ENCODE results near the gene TAS1R2.
"Not testable (repeated sequence)": the region's sequence is repeated elsewhere in the genome, so short reads cannot be mapped to it uniquely, and the experiment has no call there.

The TAS1R2 gene

DNA sequence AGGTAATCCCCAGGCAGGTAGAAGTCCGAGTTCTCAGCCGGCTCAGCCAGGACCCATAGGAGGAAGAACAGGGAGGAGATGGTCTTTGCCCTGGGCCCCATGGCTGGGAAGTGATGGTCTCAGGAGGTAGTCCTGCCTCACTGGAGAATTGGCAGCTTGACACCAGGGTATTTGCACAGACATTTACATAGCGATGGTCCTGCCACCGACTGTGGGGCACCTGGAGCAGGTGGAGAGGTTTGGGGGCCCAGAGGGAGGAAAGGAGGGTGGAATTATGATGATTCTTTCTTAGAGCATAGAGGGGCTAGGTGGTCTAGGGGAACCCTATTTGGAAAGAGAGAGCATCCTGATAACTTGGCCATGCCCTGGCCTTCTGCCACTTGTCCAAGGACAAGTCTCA is at the start of gene TAS1R2:
TAS1R2 (minus strand) TSS at position 101 of the 400 bp plus-strand sequence; CDS start at position 101, 0 bp downstream.
- DNase-seq (ENCODE audit: low spot score), result no peak

DNA sequence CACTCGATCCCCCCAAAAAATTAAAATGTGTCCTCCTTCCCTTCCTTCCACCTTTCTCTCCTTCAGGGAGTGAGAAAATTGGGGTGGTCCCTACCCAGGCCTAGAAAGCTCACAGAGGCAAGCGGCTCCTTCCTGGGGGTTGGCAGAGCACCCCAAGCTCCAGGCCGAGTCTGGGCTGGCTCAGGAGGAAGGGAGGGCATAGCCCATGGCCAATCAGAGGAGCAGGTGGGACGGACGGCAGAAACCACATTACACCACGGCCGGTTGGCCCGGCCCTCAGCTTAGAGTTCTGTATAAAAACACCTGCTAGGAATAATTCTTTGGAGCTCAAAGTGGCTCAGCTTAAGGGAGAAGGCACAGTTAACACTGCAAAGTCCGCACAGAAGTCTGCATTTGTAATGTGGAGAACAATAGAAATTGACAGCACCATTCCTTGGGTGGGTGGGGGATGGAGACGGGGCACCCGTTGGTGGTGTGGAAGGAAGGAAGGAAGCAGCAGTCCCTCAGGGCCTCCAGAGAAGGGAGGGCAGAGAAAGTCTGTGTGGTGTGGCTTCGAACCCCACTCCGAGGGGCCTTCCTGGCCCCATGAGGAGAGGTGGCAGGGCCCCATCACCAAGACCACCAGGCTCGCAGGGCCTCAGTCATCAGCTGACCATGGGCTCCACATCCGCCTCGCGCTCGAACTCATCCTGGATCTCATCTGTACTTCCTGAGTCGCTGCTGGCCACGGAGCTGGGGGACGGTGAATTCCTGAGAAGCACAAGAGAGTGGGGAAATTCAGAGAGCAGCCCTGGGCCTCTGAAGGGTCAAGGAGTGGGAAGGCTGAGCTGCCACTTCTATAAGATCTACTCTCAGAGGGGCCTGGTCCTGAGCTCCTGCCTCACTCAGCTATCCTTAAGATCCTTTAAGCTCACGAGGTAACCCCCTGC is 48.7 kb upstream of the TAS1R2 start:
- DNase-seq (ENCODE audit: low spot score), result no peak

DNA sequence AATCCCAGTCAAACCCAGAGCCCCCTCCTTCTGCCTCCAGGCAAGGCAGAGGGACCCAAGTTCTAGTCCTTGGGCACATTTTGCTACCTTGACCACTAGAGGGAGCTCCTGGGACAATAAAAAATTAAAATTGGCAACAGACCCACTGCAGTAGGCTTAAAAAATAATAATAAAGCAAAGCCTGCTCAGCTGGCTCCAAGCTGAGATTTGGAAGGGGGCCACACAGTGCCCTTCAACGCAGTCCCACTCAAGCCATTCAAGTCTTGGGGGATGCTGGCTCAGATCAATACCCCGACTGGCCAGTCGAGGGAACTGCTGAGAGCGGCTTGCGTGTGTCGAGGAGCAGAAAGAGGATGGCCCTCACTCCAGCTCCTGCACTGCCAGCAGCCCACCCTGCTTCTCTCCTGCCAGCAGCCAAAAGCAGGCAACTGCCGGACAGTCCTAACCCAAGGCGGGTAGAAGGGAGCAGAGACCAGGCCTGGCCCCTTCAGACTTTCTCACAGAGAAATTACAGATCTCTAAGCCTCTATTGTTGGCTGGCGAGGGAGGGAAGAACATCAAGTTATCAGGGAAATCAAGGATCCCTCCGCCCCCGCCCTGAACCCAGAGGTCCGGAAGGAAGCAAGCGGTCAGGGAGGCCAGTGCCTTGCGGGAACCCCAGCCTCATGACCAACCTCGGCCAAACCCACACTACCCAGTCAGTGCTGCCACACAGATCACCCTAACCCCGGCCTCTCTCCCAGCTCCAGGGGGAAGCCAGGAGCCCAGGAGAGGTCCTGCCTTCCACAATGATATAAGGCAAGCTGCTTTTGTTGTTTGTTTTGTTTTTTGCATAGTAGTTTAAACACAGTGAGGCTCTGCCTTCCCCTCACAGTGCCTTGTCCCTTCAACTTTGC is 47.8 kb upstream of the TAS1R2 start:
- DNase-seq (ENCODE audit: low spot score), result peak; percentile 62

DNA sequence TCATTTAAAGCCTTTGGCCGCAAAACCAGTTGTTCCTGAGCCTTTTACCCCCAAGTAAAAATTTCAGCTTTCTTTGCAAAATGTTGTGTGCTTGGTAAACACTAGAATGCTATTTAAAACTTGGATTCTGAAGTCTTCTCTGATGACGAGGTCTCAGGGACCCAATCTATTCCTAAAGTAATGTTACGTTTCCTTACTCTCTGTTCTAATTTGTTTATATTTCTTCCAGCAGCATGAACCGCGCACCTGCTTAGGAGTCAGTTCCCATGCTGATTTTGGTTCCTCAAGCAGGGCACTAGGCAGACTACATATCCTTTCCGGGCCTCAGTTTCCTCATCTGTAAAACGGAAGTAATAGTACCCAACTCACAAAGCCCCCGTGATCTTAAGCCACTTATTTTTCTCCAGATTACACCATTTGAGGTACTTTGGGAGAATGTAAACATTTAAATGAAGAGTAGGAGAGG is 43.9 kb upstream of the TAS1R2 start:
- DNase-seq (ENCODE audit: low spot score), result no peak

DNA sequence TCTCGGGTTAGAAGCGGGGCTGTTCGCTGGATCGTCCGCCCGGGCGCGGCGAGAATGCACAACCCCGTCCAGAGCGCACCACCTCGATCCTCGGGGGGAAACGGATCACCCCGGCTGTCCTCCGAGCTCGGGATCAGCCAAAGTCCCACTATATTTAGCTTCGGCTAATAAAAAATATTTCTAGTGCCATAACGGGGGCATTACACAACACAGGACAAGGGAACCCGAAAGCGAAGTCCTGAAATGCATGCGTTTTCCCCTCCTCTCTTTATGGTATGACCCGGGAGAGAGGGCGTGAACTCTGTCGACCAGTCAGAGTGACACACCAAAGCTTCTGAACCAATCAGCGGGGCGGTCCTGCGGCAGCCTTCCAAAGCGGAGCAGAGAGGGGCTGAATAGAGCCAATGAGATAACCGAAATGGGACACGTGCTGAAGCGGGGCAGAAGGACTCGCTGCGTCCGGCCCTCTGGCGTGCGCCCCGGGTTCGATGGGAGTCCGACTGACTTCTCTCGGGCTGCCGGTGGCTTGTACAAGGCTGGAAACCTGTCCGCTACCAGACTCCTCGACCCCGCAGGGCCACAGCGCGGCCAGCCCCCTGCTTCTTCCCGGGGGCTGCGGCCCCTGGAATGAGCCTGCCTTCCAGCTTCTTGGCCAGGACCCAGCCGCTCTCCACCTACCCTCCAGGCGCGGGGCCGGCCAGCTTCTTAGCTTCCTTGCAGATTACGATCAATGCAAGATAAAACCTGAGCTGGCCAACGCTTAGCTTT is 43.2 kb upstream of the TAS1R2 start, which contains the start of gene ALDH4A1:
ALDH4A1 (minus strand) TSS at position 33 of the 768 bp plus-strand sequence; CDS start at position 1, 32 bp downstream.
- peak; percentile 100 for DNase-seq (ENCODE audit: low spot score)

DNA sequence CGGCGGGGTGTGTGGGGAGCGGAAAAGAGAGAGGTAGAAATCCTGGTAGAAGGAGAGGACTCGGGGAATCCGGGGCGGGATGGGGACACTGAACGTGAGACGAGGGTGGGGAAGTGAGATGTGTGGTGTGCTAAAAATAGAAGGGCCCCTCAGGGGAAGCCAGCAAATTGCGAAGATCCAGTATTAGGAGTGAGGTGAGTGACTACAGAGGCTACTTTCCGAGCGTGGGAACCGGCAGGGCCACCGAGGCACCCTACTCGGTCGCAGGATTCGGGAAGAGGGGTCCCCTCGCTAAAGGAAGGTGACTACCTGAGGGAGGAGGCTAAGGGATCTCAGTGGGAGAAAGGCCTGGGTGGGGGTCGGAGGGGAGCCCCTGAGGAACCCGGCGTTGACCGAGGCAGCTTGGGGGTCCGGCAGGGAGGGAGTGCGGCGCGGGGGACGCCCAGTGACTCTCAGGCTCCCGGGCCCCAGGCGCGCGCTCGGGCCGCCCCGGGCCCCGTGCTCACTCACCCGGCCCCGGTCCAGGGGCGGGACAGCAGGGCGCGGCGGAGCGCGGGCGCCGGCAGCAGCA is 42.6 kb upstream of the TAS1R2 start:
- peak; percentile 41 for DNase-seq (ENCODE audit: low spot score)

DNA sequence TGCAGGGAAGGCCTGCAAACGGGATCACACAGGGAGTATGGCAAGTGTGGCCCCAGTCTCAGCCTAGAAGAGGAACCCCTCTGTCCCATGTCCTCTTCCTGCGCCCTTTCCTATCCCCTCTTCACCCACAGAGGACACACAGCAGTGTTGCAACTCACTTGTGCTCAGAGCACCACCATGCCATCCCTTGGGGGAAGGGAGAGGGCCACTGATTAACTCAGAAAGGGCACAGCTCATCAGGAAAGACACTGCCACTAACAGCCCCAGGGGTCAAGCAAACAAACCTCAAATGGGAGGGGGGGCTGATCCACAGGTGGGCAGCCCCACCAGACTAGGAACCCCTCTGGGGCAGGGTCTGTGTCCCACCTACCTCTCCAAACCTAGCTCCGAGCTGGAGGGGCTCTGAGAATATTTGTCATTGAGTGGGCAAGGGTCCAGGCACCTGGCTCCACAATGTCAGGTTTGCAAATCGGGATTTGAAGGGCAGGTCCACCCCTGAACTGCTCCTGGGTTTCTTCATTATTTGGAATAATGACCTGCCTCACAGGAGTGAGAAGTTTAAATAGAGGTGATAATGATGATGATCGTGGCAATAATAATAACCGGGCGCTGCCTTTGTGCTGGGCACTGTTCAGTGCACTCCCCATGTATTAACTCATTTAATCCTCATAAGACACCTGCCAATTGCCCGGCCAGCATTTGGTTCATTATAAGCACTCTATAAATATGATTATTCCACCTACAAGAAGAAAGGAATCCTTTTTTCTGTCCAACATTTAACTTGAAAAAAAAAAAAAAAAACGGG is 41.9 kb upstream of the TAS1R2 start:
- DNase-seq (ENCODE audit: low spot score), result no peak

DNA sequence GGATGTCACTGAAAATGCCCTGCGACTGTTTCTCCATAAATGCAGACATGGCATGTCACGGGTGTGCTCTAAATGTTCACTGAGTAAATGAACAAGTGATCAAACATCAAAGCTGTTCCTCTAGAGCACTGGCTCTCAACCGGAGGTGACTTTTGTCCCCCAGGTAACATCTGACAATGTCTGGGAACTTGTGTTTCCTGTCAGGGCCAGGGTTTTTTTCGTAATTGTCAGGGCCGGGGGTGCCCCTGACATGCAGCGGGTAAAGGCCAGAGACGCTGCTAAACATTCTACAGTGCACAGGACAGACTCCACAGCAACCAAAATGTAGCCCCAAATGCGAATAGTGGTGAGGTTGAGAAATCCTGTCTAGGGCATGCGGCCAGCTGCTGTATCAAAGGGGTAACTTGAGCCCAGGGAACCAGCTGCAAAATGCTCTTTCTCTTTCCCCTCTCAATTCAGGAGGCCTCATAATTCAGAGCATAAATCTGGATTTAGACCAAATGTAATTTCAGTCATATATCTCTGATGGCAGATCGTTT is 40.9 kb upstream of the TAS1R2 start:
- DNase-seq (ENCODE audit: low spot score), result no peak

DNA sequence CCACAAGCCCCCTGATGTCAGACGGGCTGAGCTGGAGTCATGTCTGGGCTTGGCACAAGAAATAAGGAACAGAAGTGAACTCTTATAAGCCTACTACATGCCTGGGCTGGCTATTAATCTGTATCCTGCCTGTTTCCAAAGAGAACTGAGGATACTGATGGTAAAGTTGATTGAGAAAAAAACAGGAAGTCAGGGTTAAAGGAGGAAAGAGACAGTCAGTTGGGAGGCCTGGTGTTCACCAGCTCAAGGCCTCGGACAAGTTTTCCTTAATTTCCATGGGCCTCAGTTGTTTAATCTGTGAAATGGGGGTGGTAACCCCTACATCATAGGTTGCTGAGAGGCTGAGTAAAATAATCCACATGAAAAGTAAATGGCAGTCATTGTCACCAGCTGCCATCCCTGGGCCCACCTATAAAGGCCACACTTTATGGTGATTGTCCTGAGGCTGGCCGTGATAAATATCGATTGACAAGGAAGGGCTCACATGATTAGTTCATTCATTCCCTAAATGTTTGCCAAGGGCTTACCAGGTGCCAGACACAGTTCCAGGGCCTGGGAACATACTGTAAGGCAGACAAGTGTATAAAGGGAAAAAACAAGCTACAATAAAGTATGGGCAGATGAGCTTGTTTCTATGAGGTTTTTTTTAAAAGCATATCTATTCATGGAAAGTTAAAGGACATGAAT is 40.0 kb upstream of the TAS1R2 start:
- DNase-seq (ENCODE audit: low spot score), result no peak

DNA sequence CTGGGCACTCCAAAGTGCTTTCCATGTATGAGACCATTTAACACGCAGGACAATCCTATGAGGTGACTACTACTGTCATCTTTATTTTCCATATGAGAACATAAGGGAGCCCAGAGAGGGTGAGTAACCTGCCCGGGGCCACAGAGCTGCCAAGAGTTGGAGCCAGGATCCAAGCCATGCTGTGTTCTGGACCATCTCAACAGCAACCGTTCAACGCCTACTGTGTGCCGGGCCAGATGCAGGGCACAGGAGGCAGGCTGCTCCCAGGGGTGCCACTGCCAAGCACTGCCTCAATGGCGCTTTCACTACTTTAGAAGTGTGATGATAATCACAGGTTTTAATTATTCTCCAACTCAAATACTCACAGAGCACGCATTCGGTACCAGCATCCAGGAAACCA is 39.1 kb upstream of the TAS1R2 start:
- no peak for DNase-seq (ENCODE audit: low spot score)

DNA sequence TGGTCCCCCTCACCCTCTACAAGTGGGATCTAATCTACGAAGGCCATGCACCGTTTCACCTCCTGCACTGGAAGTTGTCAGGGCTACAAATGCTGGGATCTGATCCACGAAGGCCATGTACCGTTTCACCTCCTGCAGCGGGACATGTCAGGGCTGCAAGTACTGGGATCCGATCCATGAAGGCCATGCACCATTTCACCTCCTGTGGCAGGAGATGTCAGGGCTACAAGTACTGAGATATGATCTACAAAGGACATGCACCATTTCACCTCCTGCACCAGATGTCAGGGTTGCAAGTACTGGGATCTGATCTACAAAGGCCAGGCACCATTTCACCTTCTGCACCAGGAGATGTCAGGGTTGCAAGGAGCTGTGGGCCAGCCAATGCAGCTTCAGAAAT is 35.9 kb upstream of the TAS1R2 start:
- DNase-seq (ENCODE audit: low spot score), result no peak

DNA sequence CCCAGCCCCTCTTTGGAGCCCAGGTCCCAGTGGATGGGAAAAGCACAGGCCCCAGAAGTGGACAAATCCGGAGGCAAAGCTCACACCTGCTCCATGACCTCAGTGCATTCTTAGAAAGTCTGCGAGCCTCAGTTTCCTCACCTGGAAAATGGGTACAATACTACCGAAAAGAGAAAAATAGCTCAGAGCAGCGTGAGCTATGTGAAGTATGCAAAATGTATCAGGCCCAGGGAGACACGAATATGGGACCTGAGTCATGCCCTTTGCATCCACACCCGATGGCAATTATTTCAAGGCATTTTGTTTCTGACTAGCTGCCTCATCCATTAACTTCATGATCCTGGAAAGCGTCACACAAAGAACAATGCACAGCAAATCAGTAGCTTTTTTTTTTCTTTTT is 33.7 kb upstream of the TAS1R2 start:
- DNase-seq (ENCODE audit: low spot score), result peak; percentile 22

DNA sequence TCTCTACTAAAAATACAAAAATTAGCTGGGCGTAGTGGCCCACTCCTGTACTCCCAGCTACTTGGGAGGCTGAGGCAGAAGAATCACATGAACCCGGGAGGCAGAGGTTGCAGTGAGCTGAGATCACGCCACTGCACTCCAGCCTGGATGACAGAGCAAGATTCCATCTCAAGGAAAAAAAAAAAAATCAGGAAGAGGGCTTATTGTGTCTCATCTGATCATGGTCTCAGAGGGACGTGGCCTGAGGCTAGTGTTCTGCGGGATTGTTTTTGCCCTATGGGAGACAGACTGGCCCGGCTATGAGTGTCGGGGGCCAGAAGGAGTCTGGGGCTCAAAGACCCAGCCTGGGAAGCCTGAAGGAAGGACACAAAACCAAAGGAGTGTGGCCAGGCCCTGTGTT is 32.4 kb upstream of the TAS1R2 start:
- DNase-seq (ENCODE audit: low spot score), result not testable (repeated sequence)

DNA sequence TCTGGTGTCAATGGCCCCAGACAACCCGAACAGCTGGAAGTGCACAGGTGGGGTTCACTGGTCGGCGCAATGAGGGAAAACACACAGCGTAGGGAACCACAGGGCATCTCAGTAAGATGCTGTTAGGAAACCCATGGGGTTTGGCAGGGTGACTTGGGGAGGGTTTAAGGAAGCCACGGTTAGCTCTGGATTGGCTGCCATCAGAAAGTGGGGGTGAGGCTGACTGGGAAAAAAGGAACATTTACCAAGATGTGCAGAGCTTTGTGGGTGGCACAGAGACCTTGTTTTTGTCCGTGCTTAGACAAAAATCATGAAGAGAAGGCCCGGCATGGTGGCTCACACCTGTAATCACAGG is 31.9 kb upstream of the TAS1R2 start:
- DNase-seq (ENCODE audit: low spot score), result no peak

DNA sequence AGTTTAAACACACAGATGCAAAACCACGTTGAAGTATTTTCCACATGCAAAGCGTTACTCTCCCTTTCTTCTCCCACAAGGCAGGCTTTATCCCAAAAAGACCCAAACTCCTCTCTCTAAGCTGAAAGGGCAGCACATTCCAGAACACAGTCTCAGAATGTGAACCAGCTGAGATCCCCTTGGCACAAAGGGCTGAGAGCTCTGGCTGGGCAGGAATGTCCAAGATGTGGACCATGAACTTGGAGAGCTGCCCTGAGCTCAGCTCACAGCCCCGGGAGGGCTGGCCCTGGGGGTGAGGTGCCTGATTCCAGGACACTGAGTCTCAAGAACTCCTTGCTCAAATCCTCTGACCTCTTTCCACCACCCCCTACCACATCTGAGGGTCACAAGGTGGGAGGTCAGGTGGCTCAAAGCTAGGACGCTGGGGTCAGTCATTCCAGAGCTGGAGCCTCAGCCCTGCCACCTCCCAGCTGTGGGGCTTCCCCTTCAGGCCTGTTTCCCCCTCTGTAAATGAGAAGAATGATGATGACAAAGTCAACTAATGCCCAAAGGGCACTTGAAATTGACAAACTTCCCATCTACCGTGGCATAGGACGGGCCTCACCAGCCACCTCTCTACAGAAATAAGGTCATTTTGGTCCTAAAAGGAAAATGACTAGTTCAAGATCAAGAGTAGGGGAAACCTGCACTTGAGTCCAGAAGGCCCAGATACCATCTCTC is 31.4 kb upstream of the TAS1R2 start:
- peak; percentile 84 for DNase-seq (ENCODE audit: low spot score)

DNA sequence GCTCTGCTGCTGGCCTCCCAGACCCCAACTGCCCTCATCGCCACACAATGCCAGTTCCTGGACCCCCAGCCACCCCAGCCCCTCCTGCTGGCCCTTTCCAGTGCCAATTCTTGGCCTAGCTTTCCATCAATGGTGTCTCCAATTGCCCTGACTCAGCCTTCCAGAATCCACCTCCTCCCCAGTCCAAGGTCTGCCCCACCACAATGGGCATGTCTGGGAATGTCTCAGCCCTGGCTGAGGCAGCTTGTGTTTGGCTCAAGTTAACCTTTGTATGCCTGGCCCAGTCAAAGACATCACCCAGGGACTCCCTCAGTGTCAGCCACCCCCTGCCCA is 26.5 kb upstream of the TAS1R2 start:
- peak; percentile 87 for DNase-seq (ENCODE audit: low spot score)

DNA sequence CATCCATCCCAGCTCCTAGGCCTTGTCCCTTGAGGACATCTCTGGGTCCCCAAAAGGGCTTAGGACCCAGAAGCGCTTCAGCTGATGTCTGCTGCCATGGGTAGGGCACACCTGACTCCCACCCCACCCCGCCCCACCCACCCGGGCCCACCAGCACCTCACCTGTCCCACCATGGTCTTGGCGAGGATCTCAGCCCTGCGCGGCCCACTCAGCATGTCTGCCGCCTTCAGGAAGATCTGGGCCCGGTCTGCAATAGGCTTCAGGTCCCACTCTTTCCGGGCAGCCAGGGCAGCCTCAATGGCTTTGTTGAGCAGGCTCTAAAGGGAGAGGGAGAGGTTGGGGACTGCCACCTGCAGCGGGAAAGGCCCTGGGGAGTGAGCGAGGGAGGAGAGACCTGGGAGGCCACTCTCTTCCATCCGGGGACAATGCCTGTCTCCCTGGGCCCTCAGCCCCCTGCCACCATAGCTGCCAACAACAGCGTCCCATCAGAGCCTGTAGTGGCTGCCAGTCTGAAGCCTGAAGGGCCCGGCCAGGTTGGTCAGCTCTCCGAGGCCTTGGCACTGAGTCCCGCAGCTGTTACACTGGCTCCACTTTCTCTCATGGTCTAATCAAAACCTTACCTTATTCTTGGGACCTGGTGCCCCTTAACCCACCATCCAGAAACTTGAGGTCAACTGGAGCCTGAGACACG is 26.0 kb upstream of the TAS1R2 start:
- DNase-seq (ENCODE audit: low spot score), result no peak

DNA sequence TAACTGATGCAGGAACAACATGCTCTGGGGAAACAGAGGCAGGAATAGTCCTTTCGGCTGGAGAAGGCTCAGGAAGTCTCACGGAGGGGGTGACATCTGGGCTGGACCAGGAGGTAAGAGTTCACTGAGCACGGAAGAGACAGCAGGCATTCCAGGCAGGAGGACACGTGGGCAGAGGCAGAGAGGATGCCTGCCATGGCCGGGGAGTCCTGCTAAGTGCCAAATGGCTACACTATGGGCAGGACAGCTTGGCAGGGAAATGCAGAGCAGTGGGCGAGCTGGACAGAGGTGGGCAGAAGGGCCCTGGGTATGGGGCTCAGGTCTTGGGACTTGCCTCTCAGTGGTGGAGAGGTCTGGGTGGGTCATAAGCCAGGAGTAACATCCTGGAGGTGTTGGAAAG is 25.3 kb upstream of the TAS1R2 start:
- no peak for DNase-seq (ENCODE audit: low spot score)

DNA sequence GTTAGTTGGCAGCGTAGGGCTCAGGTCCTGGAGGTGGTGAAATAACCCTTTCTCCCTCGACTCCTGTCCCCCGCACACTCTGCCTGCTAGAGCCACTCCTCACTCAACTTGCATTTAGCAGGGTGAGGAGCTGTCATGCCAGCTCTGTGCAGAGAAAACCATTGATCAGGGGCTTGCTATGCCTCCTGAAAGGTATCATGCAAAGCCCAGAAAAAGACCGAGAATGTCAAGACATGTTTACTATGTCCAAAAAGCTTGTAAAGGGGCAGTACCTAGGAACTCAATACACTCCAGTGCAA is 24.9 kb upstream of the TAS1R2 start:
- no peak for DNase-seq (ENCODE audit: low spot score)
